Central memory CD8-positive, alpha-beta T cell (primary cell): ENCODE measurements around the gene KCNK18.

ENCODE experiments used
- ATAC-seq: fragments of 150-1000 bp; cut with Tn5 transposase; replicated peaks from 2 replicates; pipeline ENCODE4 v1.10.0; 2022; ENCODE audit warnings: mild to moderate bottlenecking, moderate FRiP score, moderate number of reproducible peaks; ENCODE audit not compliant: poor library complexity, severe bottlenecking; ENCODE audit errors: extremely low read depth
- DNase-seq, 2 donors: peaks; one replicate each; pipeline ENCODE4 v3.0.0; 2021; ENCODE audit warnings: low spot score in 2 of 2
- H3K27ac Mint-ChIP-seq: one replicate; pipeline ENCODE4 v1.8.0; 2022; ENCODE audit warnings: low read depth, mild to moderate bottlenecking, moderate library complexity, mixed read lengths
- H3K27me3 Mint-ChIP-seq: one replicate; pipeline ENCODE4 v1.8.0; 2022; ENCODE audit warnings: mixed read lengths
- H3K36me3 Mint-ChIP-seq: one replicate; pipeline ENCODE4 v1.8.0; 2022; ENCODE audit warnings: mild to moderate bottlenecking, moderate library complexity, mixed read lengths; ENCODE audit not compliant: insufficient read depth
- H3K4me1 Mint-ChIP-seq: one replicate; pipeline ENCODE4 v1.8.0; 2022; ENCODE audit warnings: mixed read lengths
- H3K4me3 Mint-ChIP-seq: one replicate; pipeline ENCODE4 v1.8.0; 2022; ENCODE audit warnings: mild to moderate bottlenecking, moderate library complexity, mixed read lengths
- H3K9me3 Mint-ChIP-seq: one replicate; pipeline ENCODE4 v1.8.0; 2022; ENCODE audit warnings: mixed read lengths

Gene KCNK18

GRCh38 chr10:117254774-117255735 is 57.8 kb downstream of the KCNK18 start:
- peaks cover 76% of the 10 kb centered on the region for H3K27me3 Mint-ChIP-seq
- DNase-seq: no peak
- H3K4me1 Mint-ChIP-seq: peaks cover 4% of the 10 kb centered on the region
- no peak overlapping the region for H3K27ac Mint-ChIP-seq
- no peak overlapping the region for H3K4me3 Mint-ChIP-seq
- peaks cover 1% of the 10 kb centered on the region for H3K36me3 Mint-ChIP-seq
- H3K9me3 Mint-ChIP-seq: no peaks in the 10 kb centered on the region
- ATAC-seq: no peak

DNA sequence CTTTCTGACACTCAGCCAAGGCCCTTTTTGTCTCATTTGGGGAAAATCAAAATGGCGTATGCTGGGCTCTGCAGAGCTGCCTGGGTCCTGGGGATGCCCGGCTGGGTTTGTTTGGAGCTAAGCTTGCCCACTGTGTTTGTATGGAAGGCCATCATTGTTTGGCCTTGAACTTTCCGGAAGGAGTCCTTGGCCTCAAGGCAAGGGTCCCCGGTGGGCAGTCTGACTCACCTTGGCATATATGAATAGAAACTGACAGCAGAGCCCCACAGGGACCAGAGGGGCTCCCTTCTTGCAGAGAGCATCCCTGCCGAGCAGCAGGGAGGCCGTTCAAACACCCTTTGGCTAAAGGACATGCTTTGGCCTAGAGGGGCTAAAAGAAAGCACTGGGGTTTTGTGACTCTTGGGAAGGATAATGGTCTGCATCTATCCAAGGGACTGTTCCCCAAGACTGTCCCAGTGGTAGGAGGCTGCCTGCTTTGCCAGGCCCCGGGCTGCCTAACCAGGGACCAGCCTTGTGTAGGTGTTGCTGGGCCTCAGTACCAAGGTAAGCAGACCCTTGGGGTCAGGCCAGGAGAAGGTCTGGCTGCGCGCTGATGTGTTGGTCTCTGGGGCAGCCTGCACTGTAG is 58.7 kb downstream of the KCNK18 start:
- Mint-ChIP-seq H3K27me3 (peaks cover 82% of the 10 kb centered on the region), H3K4me1 (peaks cover 6% of the 10 kb centered on the region), H3K27ac (no peak overlapping the region), H3K4me3 (no peak overlapping the region), H3K36me3 (peaks cover 1% of the 10 kb centered on the region), H3K9me3 (no peaks in the 10 kb centered on the region)
- no peak for ATAC-seq
- no peak for DNase-seq

DNA sequence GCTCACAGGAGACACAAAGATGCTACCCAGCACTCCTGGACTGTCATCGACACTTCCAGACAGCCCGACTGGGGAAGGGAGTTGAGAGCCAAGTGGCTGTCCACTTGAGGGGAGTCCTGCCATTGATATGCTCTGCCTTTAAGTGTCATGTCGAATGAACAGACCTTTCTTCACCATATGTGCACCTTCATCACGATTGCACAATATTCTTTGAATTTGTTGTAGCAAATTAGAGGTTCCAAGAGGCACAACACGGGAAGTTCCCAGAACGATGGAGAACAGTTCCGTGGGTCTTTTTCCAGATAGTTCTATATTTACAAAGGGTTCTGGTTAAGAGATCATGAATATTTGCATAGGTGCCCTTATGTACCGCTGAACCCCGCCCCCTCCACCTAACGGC is 59.6 kb downstream of the KCNK18 start:
- Mint-ChIP-seq H3K27me3 (peaks cover 82% of the 10 kb centered on the region), H3K36me3 (peaks cover 1% of the 10 kb centered on the region), H3K9me3 (no peaks in the 10 kb centered on the region), H3K27ac (no peak overlapping the region), H3K4me1 (peaks cover 6% of the 10 kb centered on the region), H3K4me3 (no peak overlapping the region)
- ATAC-seq: no peak
- no peak for DNase-seq

GRCh38 chr10:117257721-117258120 is 60.4 kb downstream of the KCNK18 start:
- no peaks in the 10 kb centered on the region for H3K9me3 Mint-ChIP-seq
- H3K36me3 Mint-ChIP-seq: no peaks in the 10 kb centered on the region
- peaks cover 82% of the 10 kb centered on the region for H3K27me3 Mint-ChIP-seq
- DNase-seq (no peak), ATAC-seq (no peak)
- peaks cover 6% of the 10 kb centered on the region for H3K4me1 Mint-ChIP-seq
- no peak overlapping the region for H3K4me3 Mint-ChIP-seq
- no peak overlapping the region for H3K27ac Mint-ChIP-seq

- H3K27me3 Mint-ChIP-seq: peaks cover 85% of the 10 kb centered on the region
- H3K4me3 Mint-ChIP-seq: no peak overlapping the region
- H3K4me1 Mint-ChIP-seq: peaks cover 6% of the 10 kb centered on the region
- ATAC-seq: no peak
- H3K27ac Mint-ChIP-seq: peak overlapping the region; percentile 10
- H3K36me3 Mint-ChIP-seq: no peaks in the 10 kb centered on the region
- no peaks in the 10 kb centered on the region for H3K9me3 Mint-ChIP-seq
- DNase-seq: no peak
Observed at GRCh38 chr10:117259279-117259678, 62.0 kb downstream of the KCNK18 start.
